ENCODE results near the gene CRYBA4. TPM values are rescaled to one million over a fixed set of nuclear protein-coding genes. Genes with fewer than 3 reads are reported as not detected.

The CRYBA4 gene
- total and polyA plus RNA-seq, 2 donors = not detected

Small RNA genes lying within 50 kb of the gene (small RNA-seq; reads per million reads assigned to genes)
- gene RF01874 = not detected

Other genes starting within 250 kb of the CRYBA4 start
- gene ASPHD2, start 192.7 kb upstream of the CRYBA4 start, total RNA-seq = 0.58 TPM
- gene ASPHD2, start 192.7 kb upstream of the CRYBA4 start, polyA plus RNA-seq = 0.53 TPM
- gene HPS4, start 138.2 kb upstream of the CRYBA4 start, total RNA-seq = 33.3 TPM
- 15.9 TPM for gene HPS4, start 138.2 kb upstream of the CRYBA4 start, polyA plus RNA-seq
- gene SRRD, start 138.1 kb upstream of the CRYBA4 start, total RNA-seq = 13.1 TPM
- gene SRRD, start 138.1 kb upstream of the CRYBA4 start, polyA plus RNA-seq = 11.7 TPM
- 22.5 TPM for gene TFIP11, start 109.5 kb upstream of the CRYBA4 start, total RNA-seq
- 19.0 TPM for gene TFIP11, start 109.5 kb upstream of the CRYBA4 start, polyA plus RNA-seq
- 14.1 TPM for gene TPST2, start 31.8 kb upstream of the CRYBA4 start, total RNA-seq
- 27.4 TPM for gene TPST2, start 31.8 kb upstream of the CRYBA4 start, polyA plus RNA-seq
- 1.6 TPM for gene CRYBB1, start 3.9 kb upstream of the CRYBA4 start, total RNA-seq
- gene CRYBB1, start 3.9 kb upstream of the CRYBA4 start, polyA plus RNA-seq = 1.4 TPM
- gene MIAT, start 35.6 kb downstream of the CRYBA4 start, total RNA-seq = 3.3 TPM
- 0.29 TPM for gene MIAT, start 35.6 kb downstream of the CRYBA4 start, polyA plus RNA-seq

Measured in urinary bladder (tissue), 2 donors.